Thyroid gland (tissue), 4 donors: ENCODE results near the gene GRIFIN. TPM values are rescaled to one million over a fixed set of nuclear protein-coding genes. Genes with fewer than 3 reads are reported as not detected.

Experiments
- DNase-seq, 2 donors: peaks; one replicate each; pipeline ENCODE4 v3.0.0-alpha.2; 2019
- H3K27ac ChIP-seq, 3 donors: fragments of 200-600 bp; sonication (generic); 1 replicate in 2 of 3; 2 replicates in 1 of 3; pipeline ENCODE4 v1.5.1; 2016 to 2019; ENCODE audit warnings: mild to moderate bottlenecking in 1 of 3, moderate library complexity in 1 of 3
- H3K27me3 ChIP-seq: fragments of 200-600 bp; sonication (generic); one replicate; pipeline ENCODE4 v1.5.1; 2019
- H3K36me3 ChIP-seq, 2 donors: fragments of 200-600 bp; sonication (generic); one replicate each; pipeline ENCODE4 v1.5.1; 2016 to 2019
- H3K4me1 ChIP-seq, 2 donors: fragments of 200-600 bp; sonication (generic); one replicate each; pipeline ENCODE4 v1.5.1; 2017 to 2019
- H3K4me3 ChIP-seq, 3 donors: fragments of 200-600 bp; sonication (generic); replicated peaks in 1 of 3; 1 replicate in 2 of 3; 2 replicates in 1 of 3; pipeline ENCODE4 v1.5.1; 2016; ENCODE audit warnings: mild to moderate bottlenecking in 1 of 3
- H3K9me3 ChIP-seq: fragments of 200-600 bp; sonication (generic); one replicate; pipeline ENCODE4 v1.5.1; 2017
- POLR2A ChIP-seq, 2 donors: fragments of 450-650 bp; IDR thresholded peaks; one replicate each; pipeline ENCODE4 v1.6.1; 2017; ENCODE audit warnings: antibody characterized with exemption in 2 of 2, mild to moderate bottlenecking in 2 of 2, moderate library complexity in 1 of 2
- WGBS, 2 donors: methylation state at CpG; one replicate each; pipeline ENCODE4 v1.1.5; 2017; 5-methylcytosine and 5-hydroxymethylcytosine counted together
- intact Hi-C: fragments of 100-400 bp; cut with DNase I; formaldehyde crosslinking; loops from one replicate; pipeline ENCODE4 v1.15.1; 2023
- total RNA-seq, 4 donors: library from RNA; depleted of rRNA; stranded (reverse); fragments of >200 nt; gene quantifications; one replicate each; pipeline ENCODE4 v1.2.3, GENCODE V29; 2016
- TF ChIP-seq, protein P1 (sequence below), 6 experiments: fragments of 200-600 bp in 3 of 6; fragments of 450-650 bp in 3 of 6; sonication (generic) in 3 of 6; IDR thresholded peaks; one replicate each; pipeline ENCODE4 v1.5.1; 2016 to 2019; ENCODE audit warnings: antibody characterized with exemption in 6 of 6, mild to moderate bottlenecking in 2 of 6, inconsistent platforms in 1 of 6, moderate library complexity in 1 of 6

The GRIFIN gene
- total RNA-seq, 4 donors from 2014 or later: not detected

DNA sequence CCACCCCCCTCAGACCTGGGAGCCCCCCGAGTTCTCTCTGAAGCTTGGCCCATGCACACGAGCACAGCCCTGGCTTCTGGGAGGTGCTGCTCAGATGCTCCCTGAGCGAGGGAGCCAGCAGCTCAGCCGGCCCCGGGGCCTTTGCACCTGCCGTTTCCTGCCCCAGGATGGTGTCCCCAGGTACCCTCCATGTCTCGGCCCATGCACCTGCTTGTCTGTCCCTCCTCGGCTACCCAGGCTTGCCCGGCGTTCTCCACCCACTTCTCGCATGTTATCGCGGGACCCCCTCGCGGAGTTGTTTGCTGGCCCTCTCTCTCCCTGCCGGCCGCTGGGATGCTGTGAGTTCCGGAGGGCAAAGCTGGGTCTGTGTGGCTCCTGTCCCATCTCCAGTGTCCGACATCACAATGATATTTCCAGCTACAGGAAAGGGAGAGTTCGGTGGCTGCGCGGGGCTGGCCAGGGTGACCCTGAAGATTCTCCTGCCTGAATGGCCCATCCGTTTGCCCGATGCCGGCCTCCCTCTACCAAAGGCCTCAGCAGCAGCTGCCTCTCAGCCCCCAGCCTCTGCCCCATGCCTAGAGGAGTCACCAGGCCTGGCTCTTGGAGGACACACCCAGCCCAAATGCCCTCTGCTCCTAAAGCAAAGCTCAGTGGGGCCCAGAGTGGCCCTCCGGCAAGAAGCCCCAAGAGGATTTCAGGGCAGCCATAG is 31.2 kb upstream of the GRIFIN start:
- TF ChIP-seq, protein P1, sequence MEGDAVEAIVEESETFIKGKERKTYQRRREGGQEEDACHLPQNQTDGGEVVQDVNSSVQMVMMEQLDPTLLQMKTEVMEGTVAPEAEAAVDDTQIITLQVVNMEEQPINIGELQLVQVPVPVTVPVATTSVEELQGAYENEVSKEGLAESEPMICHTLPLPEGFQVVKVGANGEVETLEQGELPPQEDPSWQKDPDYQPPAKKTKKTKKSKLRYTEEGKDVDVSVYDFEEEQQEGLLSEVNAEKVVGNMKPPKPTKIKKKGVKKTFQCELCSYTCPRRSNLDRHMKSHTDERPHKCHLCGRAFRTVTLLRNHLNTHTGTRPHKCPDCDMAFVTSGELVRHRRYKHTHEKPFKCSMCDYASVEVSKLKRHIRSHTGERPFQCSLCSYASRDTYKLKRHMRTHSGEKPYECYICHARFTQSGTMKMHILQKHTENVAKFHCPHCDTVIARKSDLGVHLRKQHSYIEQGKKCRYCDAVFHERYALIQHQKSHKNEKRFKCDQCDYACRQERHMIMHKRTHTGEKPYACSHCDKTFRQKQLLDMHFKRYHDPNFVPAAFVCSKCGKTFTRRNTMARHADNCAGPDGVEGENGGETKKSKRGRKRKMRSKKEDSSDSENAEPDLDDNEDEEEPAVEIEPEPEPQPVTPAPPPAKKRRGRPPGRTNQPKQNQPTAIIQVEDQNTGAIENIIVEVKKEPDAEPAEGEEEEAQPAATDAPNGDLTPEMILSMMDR (IDR thresholded peaks at IDR 0.05): no peak
- no peak for TF ChIP-seq POLR2A (IDR thresholded peaks at IDR 0.05)
- Histone ChIP-seq H3K36me3 (no peaks in the 10 kb centered on the region), H3K27ac (no peak overlapping the region), H3K27me3 (no peaks in the 10 kb centered on the region), H3K4me3 (no peak overlapping the region), H3K4me1 (peaks cover 0 to 42% of the 10 kb centered on the region in 2 donors), H3K9me3 (no peaks in the 10 kb centered on the region)
- intact Hi-C loops: no loop called here
- WGBS, 2 donors: 86 to 87% methylated on average over 19 to 23 of the region's 26 CpGs
- no peak for DNase-seq

DNA sequence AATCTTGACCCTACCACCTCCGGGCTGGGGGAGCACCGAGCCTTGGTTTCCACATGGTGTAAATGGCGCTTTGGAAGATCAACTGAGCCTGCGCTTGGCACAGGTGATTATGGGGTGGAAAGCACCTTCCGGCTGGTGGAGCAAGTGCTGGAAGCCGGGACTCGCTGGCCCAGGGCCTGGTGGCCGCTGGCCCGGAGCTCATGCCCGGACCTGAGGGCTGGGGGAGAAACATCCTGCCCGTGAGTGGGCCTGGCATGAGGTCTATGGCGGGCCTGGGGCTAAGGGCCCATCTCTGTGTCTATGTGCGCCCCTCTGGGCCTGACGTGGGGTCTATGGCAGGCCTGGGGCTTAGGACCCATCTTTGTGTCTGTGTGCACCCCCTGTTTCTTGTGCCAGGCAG is 29.2 kb upstream of the GRIFIN start:
- TF ChIP-seq POLR2A (IDR thresholded peaks at IDR 0.05): no peak
- TF ChIP-seq, protein P1 (IDR thresholded peaks at IDR 0.05): no peak
- intact Hi-C loops: no loop called here
- no peak for DNase-seq
- H3K4me1 ChIP-seq: peaks cover 0 to 22% of the 10 kb centered on the region in 2 donors
- WGBS, 2 donors: 94 to 97% methylated on average over 7 to 11 of the region's 14 CpGs
- H3K4me3 ChIP-seq: no peak overlapping the region
- H3K27ac ChIP-seq: no peak overlapping the region
- no peaks in the 10 kb centered on the region for H3K9me3 ChIP-seq
- no peaks in the 10 kb centered on the region for H3K36me3 ChIP-seq
- H3K27me3 ChIP-seq: no peaks in the 10 kb centered on the region

DNA sequence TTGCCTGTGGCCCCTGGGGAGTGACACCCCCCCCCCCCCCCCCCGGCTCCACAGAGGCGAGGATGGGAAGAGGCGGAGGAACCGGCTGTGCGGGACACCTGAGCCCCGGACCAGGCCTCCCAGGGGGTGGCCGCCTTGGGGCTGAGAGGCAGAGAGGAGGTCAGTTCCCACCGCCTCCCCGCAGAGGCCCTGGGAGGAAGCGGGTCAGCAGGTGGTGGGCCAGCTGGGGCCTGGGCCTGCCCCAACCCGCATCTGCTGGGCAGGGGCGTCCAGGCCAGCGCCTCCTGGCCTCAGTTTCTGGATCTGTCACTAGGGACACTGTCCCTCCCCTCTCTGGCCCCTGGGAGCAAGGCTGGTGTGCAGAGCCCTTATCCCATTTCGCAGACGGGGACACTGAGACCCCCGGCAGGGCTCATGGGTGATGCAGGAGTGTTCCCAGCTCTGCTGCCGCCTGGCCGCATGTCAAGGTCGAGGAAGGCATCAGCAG is 28.7 kb upstream of the GRIFIN start:
- 77 to 81% methylated on average over 8 to 9 of the region's 19 CpGs for WGBS, 2 donors
- Histone ChIP-seq H3K27me3 (no peaks in the 10 kb centered on the region), H3K27ac (no peak overlapping the region), H3K9me3 (no peaks in the 10 kb centered on the region), H3K36me3 (no peaks in the 10 kb centered on the region), H3K4me1 (peaks cover 0 to 19% of the 10 kb centered on the region in 2 donors), H3K4me3 (no peak overlapping the region)
- intact Hi-C loops: no loop called here
- TF ChIP-seq, protein P1 (IDR thresholded peaks at IDR 0.05): no peak
- TF ChIP-seq POLR2A (IDR thresholded peaks at IDR 0.05): no peak
- DNase-seq: no peak

DNA sequence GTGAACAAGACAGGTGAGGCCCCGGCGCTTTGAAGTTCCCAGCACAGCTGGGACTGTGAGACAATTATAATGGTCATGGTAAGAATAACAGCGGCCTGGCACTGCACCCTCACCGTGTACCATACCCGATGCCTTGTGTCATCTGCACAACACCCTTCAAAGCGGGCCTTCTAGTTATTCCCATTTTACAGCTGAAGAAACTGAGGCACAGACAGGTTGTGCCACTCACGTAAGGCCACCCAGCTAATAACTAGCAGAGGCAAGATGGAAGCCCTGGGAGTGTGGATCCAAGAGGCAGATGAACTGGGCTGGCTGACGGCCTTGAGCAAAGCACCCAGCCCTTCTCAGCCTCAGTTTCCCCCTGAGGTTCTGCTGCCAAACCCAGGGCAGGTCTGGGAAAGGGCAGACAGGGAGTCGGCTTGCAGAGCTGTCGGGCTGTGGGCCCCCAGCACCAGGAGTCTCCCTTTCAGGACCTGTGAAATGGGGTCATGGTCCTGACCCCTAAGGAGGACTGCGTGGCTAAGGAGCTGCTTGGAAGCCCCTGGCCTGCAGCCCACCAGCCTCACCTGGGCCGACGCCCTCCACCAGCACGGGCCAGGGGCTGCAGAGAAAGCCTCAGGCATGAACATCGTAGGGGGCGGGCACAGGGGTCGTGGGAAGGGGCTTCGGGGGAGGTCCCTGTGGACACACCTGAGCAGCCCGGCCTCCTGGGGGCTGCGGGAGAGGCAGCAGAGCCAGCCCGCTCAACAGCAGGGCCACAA is 28.1 kb upstream of the GRIFIN start:
- no peak for DNase-seq
- TF ChIP-seq, protein P1 (IDR thresholded peaks at IDR 0.05): no peak
- TF ChIP-seq POLR2A (IDR thresholded peaks at IDR 0.05): no peak
- intact Hi-C loops: no loop called here

More for the DNA sequence above, 28.1 kb upstream of the GRIFIN start:
- Histone ChIP-seq H3K9me3 (no peaks in the 10 kb centered on the region), H3K27me3 (no peaks in the 10 kb centered on the region), H3K4me3 (no peak overlapping the region), H3K4me1 (peaks cover 0 to 18% of the 10 kb centered on the region in 2 donors), H3K36me3 (no peaks in the 10 kb centered on the region), H3K27ac (no peak overlapping the region)
- WGBS, 2 donors: 78% methylated on average over 14 to 20 of the region's 21 CpGs
